HG02610 (cell line): ENCODE data around the gene KCNQ1OT1.

Source experiments
- ATAC-seq: cut with Tn5 transposase; IDR thresholded peaks from one replicate; pipeline ENCODE4 v1.9.1; 2021; ENCODE audit warnings: mild to moderate bottlenecking, moderate library complexity; ENCODE audit not compliant: unreplicated experiment

The KCNQ1OT1 gene

GRCh38 chr11:2688381-2689231 is 11.2 kb downstream of the KCNQ1OT1 start:
- ATAC-seq, result no peak

GRCh38 chr11:2687782-2688191 is 12.0 kb downstream of the KCNQ1OT1 start:
- no peak for ATAC-seq

GRCh38 chr11:2687223-2687530 is 12.6 kb downstream of the KCNQ1OT1 start:
- ATAC-seq, result no peak

GRCh38 chr11:2686360-2687222 is 13.2 kb downstream of the KCNQ1OT1 start:
- no peak for ATAC-seq

- no peak for ATAC-seq
Measured at GRCh38 chr11:2685566-2686359, 14.0 kb downstream of the KCNQ1OT1 start.

- ATAC-seq, result no peak
Measured at GRCh38 chr11:2685051-2685450, 14.7 kb downstream of the KCNQ1OT1 start.

- no peak for ATAC-seq
Measured at GRCh38 chr11:2684581-2684980, 15.2 kb downstream of the KCNQ1OT1 start.

GRCh38 chr11:2683806-2684205 is 16.0 kb downstream of the KCNQ1OT1 start:
- no peak for ATAC-seq

- ATAC-seq, result no peak
Measured at GRCh38 chr11:2681408-2682145, 18.2 kb downstream of the KCNQ1OT1 start.

- no peak for ATAC-seq
Measured at GRCh38 chr11:2679011-2679676, 20.6 kb downstream of the KCNQ1OT1 start.

GRCh38 chr11:2678396-2678795 is 21.4 kb downstream of the KCNQ1OT1 start:
- no peak for ATAC-seq

- no peak for ATAC-seq
Measured at GRCh38 chr11:2677127-2677526, 22.7 kb downstream of the KCNQ1OT1 start.

- no peak for ATAC-seq
Measured at GRCh38 chr11:2675540-2675939, 24.3 kb downstream of the KCNQ1OT1 start.

- ATAC-seq, result no peak
Measured at GRCh38 chr11:2674658-2675131, 25.1 kb downstream of the KCNQ1OT1 start.

GRCh38 chr11:2673871-2674471 is 25.8 kb downstream of the KCNQ1OT1 start:
- ATAC-seq, result no peak

GRCh38 chr11:2673250-2673610 is 26.6 kb downstream of the KCNQ1OT1 start:
- ATAC-seq, result no peak

GRCh38 chr11:2672553-2673249 is 27.1 kb downstream of the KCNQ1OT1 start:
- no peak for ATAC-seq

GRCh38 chr11:2671748-2672147 is 28.0 kb downstream of the KCNQ1OT1 start:
- ATAC-seq, result no peak

GRCh38 chr11:2670541-2671100 is 29.2 kb downstream of the KCNQ1OT1 start:
- no peak for ATAC-seq
